Activated T-helper 2 cell treated with anti-CD3 and anti-CD28 coated beads, Interferon-gamma antibody, Interleukin-2, Interleukin-4, amounts not matched to agents 10 μg/mL and 5 μg/mL and 100 μg/mL, durations not matched to agents 14 hours and 24 hours and 36 hours (primary cell): ENCODE results near the gene SLC29A3. TPM values are rescaled to one million over a fixed set of nuclear protein-coding genes. Genes with fewer than 3 reads are reported as not detected.

Experiments used
- DNase-seq: peaks from one replicate; pipeline ENCODE4 v3.0.0; 2021; ENCODE audit warnings: low spot score
- H3K27ac Mint-ChIP-seq: one replicate; pipeline ENCODE4 v1.8.0; 2021; ENCODE audit warnings: mixed read lengths
- H3K27me3 Mint-ChIP-seq: one replicate; pipeline ENCODE4 v1.8.0; 2021; ENCODE audit warnings: low read depth, mixed read lengths
- H3K36me3 Mint-ChIP-seq: one replicate; pipeline ENCODE4 v1.8.0; 2021; ENCODE audit warnings: low read depth, mixed read lengths
- H3K4me1 Mint-ChIP-seq: one replicate; pipeline ENCODE4 v1.8.0; 2021; ENCODE audit warnings: low read depth, mixed read lengths
- H3K4me3 Mint-ChIP-seq: one replicate; pipeline ENCODE4 v1.8.0; 2021; ENCODE audit warnings: low read depth, mild to moderate bottlenecking, moderate library complexity, mixed read lengths
- H3K9me3 Mint-ChIP-seq: one replicate; pipeline ENCODE4 v1.8.0; 2021; ENCODE audit warnings: mixed read lengths
- intact Hi-C: fragments of 100-400 bp; cut with micrococcal nuclease; formaldehyde crosslinking; loops from one replicate; pipeline ENCODE4 v1.15.1; 2023
- total RNA-seq: library from RNA; stranded (reverse); gene quantifications from 2 replicates; pipeline ENCODE4 v1.2.3, GENCODE V29; 2022

Gene SLC29A3
- total RNA-seq, 1 donor from 2014 or later = 7.2 TPM

DNA sequence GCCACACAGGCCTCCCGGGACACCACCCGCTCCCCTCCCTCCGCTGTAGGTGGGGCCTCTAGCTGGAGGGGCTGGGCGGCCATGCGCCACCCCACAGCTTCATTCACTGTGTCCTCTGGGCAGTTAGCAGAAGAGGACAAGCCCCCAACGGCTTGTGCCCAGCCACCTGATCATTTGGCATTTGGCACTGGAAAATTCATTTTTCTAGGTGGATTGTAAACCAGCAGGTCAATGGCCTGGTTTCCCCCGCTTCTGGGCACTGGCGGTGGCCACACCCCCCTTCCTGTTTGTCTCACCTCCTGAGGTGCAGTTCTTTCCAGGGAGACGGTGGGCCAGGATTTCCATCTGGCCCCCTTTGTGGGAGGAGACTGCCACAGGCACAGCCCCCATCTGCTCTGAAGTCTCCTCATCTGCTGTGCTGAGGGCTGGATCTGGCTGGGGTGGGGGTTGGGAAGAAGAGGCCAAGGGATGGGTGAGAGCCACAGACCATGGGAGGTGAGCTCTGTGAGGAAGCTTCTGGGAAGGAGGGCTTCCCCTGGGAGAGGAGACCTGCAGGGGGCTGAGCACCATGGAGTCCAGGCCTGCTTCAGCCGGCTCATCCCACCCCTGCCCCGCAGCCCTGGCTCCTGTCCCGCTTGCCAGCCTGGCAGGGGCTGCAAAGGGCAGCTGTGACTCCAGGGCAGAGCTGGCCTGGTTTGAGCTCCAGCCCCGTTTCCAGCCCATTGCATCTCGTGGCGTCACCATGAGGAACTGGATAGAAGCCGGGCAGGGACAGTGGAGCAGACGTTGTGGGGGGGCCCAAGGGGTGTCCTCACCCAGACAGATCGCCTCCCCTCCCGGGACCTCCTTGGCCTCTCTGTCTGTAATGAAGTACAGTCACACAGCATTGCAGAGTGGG is 40.1 kb upstream of the SLC29A3 start:
- H3K9me3 Mint-ChIP-seq = no peaks in the 10 kb centered on the region
- H3K4me1 Mint-ChIP-seq = no peaks in the 10 kb centered on the region
- no peak overlapping the region for H3K27ac Mint-ChIP-seq
- no peak overlapping the region for H3K4me3 Mint-ChIP-seq
- no peaks in the 10 kb centered on the region for H3K27me3 Mint-ChIP-seq
- no peaks in the 10 kb centered on the region for H3K36me3 Mint-ChIP-seq
- intact Hi-C loops = no loop called here
- no peak for DNase-seq

DNA sequence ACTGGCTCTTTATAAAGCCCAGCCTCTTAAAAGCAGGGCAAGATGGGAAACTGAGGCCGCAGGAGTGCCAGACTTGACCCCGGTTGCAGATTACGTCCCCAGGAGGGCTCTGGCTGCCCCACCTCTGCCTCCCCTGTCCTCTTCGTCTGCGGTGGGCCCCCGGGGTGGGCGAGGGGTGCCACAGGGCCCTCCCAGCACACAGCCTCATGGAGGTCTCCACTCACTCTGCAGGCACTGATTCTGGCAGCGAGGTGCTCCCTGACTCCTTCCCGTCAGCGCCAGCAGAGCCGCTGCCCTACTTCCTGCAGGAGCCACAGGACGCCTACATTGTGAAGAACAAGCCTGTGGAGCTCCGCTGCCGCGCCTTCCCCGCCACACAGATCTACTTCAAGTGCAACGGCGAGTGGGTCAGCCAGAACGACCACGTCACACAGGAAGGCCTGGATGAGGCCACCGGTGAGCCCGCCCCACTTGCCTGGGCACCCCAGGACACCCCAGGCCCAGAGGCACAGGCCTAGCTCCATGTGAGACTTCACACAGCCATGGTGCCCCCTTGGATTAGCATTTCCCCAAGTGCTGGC is 39.4 kb upstream of the SLC29A3 start:
- Mint-ChIP-seq H3K4me1 (no peaks in the 10 kb centered on the region), H3K9me3 (no peaks in the 10 kb centered on the region), H3K27ac (no peak overlapping the region), H3K4me3 (no peak overlapping the region), H3K36me3 (no peaks in the 10 kb centered on the region), H3K27me3 (no peaks in the 10 kb centered on the region)
- intact Hi-C loops = loop anchor here (10.0 kb wide), 1 partner anchor 375 kb away; no protein-coding TSS in a partner anchor
- DNase-seq = no peak

DNA sequence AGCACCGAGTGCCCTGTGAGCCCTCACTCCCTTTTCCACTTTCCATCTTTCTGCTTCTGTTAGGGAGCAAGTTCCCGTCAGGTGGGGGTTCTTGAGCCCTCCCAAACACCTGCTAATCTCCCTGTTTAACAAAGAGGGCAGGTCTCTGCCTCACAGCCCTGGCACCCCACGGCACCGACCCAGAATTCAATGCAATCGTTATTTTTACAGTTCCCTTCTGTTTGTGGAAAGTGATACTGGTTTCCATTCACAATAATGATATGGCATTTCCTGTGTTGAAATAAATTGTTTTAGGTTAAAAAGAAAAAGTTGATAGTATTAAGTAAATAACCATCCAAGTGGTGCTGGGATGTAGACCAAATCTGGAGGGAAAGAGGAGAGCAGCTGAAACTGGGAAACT is 38.8 kb upstream of the SLC29A3 start:
- Mint-ChIP-seq H3K4me3 (no peak overlapping the region), H3K27ac (no peak overlapping the region), H3K4me1 (no peaks in the 10 kb centered on the region), H3K9me3 (no peaks in the 10 kb centered on the region), H3K36me3 (no peaks in the 10 kb centered on the region), H3K27me3 (no peaks in the 10 kb centered on the region)
- intact Hi-C loops = loop anchor here (10.0 kb wide), 1 partner anchor 375 kb away; no protein-coding TSS in a partner anchor
- DNase-seq = no peak

DNA sequence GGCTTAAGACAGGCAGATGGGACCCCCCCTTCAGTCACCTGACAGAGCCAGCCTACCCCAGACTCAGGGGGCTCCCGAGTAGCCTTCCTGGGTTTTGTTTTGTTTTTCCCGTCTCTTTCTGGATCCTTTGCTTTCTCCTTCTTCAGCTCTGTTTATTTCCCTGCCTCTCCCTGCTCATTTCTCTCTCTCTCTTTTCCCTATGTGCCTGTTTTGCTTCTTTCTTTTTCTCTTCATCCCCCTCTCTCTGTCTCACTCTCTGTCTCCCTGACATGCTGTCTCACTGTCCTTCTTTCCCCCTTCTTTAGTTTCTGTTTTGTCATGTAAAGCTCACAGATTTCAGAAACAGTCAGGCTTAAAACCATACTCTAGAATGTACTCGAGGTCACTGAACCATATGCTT is 38.2 kb upstream of the SLC29A3 start:
- H3K36me3 Mint-ChIP-seq = no peaks in the 10 kb centered on the region
- H3K4me1 Mint-ChIP-seq = no peaks in the 10 kb centered on the region
- no peaks in the 10 kb centered on the region for H3K27me3 Mint-ChIP-seq
- no peak overlapping the region for H3K27ac Mint-ChIP-seq
- no peak for DNase-seq
- intact Hi-C loops = loop anchor here (10.0 kb wide), 1 partner anchor 376 kb away; no protein-coding TSS in a partner anchor
- no peaks in the 10 kb centered on the region for H3K9me3 Mint-ChIP-seq
- H3K4me3 Mint-ChIP-seq = no peak overlapping the region

DNA sequence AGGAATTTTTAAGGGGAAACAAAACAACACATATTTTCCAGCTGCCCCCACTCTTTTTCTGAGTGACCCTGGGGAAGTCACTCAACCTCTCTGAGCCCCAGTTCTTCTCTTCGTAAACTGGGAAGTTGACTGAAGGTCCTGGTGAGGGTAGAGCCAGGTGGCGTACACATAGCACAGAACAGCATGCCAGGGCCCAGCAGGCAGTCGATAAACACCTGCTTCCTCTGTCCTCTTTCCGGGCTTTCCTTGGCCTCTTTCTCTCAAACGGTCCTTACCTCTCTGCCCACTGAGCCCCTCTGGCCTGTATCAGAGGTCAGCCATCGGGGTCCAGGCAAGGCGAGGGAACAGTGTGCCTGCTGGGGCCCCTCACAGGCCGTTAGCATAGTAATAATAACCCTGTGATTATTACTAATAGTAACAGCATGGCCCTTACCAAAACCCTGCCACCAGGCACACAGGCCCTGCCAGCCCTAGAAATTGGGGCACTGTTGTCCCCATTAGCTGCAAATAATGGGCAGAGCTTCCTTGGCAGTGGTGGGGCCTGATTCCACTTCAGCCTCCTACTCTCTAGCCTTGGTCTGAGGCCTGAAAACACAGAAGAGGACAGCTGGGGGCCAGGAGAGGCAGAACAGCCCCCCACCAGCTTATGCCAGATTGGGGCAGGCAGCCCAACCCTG is 37.3 kb upstream of the SLC29A3 start:
- Mint-ChIP-seq H3K27me3 (no peaks in the 10 kb centered on the region), H3K36me3 (no peaks in the 10 kb centered on the region), H3K4me3 (no peak overlapping the region), H3K9me3 (no peaks in the 10 kb centered on the region), H3K27ac (no peak overlapping the region), H3K4me1 (no peaks in the 10 kb centered on the region)
- no peak for DNase-seq
- intact Hi-C loops = loop anchor here (10.0 kb wide), 1 partner anchor 377 kb away; no protein-coding TSS in a partner anchor

DNA sequence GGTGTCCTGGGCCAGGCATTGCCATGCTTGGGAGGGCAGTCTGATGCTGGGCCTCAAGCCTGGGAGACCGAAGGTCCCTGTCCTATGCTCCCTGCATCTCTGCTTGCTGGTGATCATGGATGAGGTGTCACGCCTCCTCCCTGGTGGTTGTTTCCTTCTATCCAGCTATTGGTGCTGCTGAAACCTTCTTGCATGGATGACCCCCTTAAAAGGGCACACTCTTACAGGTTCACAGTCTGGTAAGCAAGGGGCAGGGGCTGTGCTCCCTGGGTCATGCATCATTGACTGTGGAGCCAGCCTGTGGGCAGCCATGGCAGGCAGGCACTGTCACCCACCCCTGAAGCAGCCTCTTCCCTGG is 36.8 kb upstream of the SLC29A3 start:
- no peak overlapping the region for H3K27ac Mint-ChIP-seq
- no peak for DNase-seq
- H3K36me3 Mint-ChIP-seq = no peaks in the 10 kb centered on the region
- intact Hi-C loops = loop anchor here (10.0 kb wide), 1 partner anchor 378 kb away; no protein-coding TSS in a partner anchor
- H3K27me3 Mint-ChIP-seq = no peaks in the 10 kb centered on the region
- H3K9me3 Mint-ChIP-seq = no peaks in the 10 kb centered on the region
- no peak overlapping the region for H3K4me3 Mint-ChIP-seq
- no peaks in the 10 kb centered on the region for H3K4me1 Mint-ChIP-seq

DNA sequence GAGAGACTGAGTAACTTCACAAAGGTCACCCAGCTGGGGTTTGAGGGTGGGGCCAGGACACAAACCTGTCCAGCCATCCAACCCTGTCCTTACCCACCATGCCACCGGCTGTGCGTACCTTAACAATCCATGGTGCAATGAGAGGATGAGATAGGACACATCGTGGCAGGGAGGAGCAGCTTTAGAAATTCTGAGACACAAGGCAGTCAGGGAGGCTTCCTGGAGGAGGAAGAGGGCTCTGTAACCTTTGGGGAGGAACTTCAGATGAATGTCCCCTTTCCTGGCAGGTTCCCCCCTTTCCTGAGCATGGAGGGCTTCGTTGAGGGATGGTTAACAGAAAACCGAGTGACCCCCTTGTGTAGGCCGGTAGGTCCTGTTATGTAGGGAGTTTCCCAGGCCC is 35.6 kb upstream of the SLC29A3 start:
- intact Hi-C loops = loop anchor here (10.0 kb wide), 1 partner anchor 379 kb away; no protein-coding TSS in a partner anchor
- Mint-ChIP-seq H3K4me3 (no peak overlapping the region), H3K27me3 (no peaks in the 10 kb centered on the region), H3K9me3 (no peaks in the 10 kb centered on the region), H3K27ac (no peak overlapping the region), H3K4me1 (no peaks in the 10 kb centered on the region), H3K36me3 (no peaks in the 10 kb centered on the region)
- no peak for DNase-seq

DNA sequence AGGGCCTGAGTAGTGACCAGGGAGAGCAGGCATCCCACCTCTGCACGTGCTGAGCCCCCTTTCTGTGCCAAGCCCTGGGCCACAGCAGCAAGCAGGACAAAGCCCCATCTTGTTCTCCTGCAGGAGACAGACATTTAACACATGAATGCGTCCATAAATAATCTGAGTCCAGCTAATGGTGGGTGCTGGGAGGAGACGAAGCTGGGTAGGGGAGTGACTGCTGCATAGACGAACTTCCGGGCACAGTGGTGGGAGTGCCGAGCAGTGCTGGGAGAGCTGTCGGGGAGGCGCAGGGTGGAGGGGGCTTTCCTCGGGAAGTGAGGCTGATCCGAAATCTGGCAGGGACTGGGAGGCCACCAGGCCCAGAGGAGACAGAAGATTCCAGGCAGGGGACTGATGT is 35.2 kb upstream of the SLC29A3 start:
- Mint-ChIP-seq H3K9me3 (no peaks in the 10 kb centered on the region), H3K27me3 (no peaks in the 10 kb centered on the region), H3K27ac (no peak overlapping the region), H3K4me3 (no peak overlapping the region), H3K36me3 (no peaks in the 10 kb centered on the region), H3K4me1 (no peaks in the 10 kb centered on the region)
- no peak for DNase-seq
- intact Hi-C loops = loop anchor here (10.0 kb wide), 1 partner anchor 379 kb away; no protein-coding TSS in a partner anchor

DNA sequence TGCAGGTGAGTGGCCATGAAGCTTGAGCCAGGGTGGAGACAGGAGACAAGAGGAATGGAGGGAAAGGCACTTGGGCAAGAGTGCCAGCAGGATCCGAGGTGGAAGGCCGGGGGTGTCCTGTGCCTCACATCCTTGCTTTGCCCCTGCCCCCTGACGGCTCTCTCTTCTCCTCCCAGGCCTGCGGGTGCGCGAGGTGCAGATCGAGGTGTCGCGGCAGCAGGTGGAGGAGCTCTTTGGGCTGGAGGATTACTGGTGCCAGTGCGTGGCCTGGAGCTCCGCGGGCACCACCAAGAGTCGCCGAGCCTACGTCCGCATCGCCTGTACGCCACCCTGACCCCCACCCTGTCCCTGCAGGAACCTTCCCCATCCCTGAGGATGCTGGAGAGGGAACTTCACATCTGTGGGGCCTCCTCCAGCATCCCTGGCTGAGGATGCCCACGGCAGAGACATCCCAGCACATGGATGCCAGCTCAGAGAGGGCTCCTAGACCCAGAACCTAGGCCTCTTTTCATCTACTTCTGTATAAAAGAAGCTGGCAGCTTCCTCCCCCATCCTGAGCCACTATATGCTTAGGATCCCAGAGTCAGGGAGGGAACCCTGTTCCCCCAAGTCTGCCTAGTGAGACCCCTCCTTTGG is 34.4 kb upstream of the SLC29A3 start:
- Mint-ChIP-seq H3K9me3 (no peaks in the 10 kb centered on the region), H3K36me3 (no peaks in the 10 kb centered on the region), H3K27me3 (no peaks in the 10 kb centered on the region), H3K27ac (no peak overlapping the region), H3K4me1 (no peaks in the 10 kb centered on the region), H3K4me3 (no peak overlapping the region)
- no peak for DNase-seq
- intact Hi-C loops = loop anchor here (10.0 kb wide), 1 partner anchor 380 kb away; no protein-coding TSS in a partner anchor

DNA sequence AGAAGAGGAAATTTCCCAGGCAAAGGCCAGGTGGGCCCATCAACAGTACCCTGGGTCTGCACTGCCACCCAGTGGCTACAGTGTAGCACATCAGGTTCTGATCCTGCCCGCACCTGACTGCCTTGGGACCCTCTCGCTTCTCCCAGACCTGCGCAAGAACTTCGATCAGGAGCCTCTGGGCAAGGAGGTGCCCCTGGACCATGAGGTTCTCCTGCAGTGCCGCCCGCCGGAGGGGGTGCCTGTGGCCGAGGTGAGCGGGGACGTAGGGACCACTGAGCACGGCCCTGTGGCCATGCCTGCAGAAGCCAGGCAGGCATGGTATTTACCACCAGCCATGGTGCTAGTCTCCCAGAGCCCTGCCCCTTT is 33.9 kb upstream of the SLC29A3 start:
- no peak overlapping the region for H3K4me3 Mint-ChIP-seq
- no peak overlapping the region for H3K27ac Mint-ChIP-seq
- no peak for DNase-seq
- H3K9me3 Mint-ChIP-seq = no peaks in the 10 kb centered on the region
- intact Hi-C loops = loop anchor here (10.0 kb wide), 1 partner anchor 380 kb away; no protein-coding TSS in a partner anchor
- H3K36me3 Mint-ChIP-seq = no peaks in the 10 kb centered on the region
- H3K27me3 Mint-ChIP-seq = no peaks in the 10 kb centered on the region
- H3K4me1 Mint-ChIP-seq = no peaks in the 10 kb centered on the region

DNA sequence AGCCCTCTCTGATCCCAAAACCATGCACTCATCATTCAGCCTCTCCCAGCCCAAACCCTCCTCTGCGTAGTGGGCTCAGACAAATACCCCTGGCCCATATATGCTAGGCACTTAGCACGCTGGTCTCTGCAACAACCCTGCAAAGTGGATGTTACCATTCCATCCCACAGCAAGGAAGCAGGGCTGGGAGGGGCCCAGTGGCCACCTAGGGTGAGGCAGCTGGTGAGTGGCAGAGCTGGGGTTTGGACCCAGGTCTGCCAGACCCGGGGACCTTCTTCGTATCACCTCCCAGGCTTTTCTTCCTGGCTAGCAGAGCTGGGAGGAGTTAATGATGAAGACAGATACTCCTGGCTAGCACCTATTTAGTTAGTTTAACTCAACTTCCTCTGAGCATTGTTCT is 33.1 kb upstream of the SLC29A3 start:
- Mint-ChIP-seq H3K4me3 (no peak overlapping the region), H3K27ac (no peak overlapping the region), H3K9me3 (no peaks in the 10 kb centered on the region), H3K27me3 (no peaks in the 10 kb centered on the region), H3K36me3 (no peaks in the 10 kb centered on the region), H3K4me1 (no peaks in the 10 kb centered on the region)
- intact Hi-C loops = loop anchor here (10.0 kb wide), 1 partner anchor 381 kb away; no protein-coding TSS in a partner anchor
- DNase-seq = no peak

DNA sequence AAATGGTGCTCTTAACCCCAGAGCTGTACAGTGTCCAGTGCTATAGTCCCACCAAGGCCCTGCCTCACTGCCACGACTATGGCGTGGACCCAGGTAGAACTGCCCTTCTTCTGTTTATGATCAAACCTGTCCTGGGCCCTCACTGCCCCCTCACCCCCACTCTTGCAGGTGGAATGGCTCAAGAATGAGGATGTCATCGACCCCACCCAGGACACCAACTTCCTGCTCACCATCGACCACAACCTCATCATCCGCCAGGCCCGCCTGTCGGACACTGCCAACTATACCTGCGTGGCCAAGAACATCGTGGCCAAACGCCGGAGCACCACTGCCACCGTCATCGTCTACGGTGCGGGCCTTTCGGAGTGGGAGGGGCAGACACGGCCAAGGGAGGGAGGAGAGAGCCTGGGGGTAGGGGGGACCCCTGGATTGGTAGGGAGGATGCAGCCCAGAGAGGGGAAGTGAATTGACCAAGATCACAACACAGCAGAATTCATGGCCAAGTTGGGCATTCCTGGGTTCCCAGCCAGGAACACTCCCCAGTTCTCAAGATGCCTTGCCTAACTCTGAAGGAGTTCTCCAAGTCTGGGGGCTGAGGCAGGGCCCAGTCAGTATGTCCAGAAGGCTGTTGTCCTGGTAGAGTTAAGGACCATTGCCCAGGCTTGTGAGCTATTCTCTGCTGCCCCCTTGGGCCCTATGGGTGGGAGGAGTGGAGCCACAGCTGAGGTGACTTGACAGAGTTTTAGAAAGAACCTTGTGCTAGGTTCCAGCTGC is 32.4 kb upstream of the SLC29A3 start:
- DNase-seq = no peak
- Mint-ChIP-seq H3K36me3 (no peaks in the 10 kb centered on the region), H3K4me3 (no peak overlapping the region), H3K27me3 (no peaks in the 10 kb centered on the region), H3K27ac (no peak overlapping the region), H3K9me3 (no peaks in the 10 kb centered on the region), H3K4me1 (no peaks in the 10 kb centered on the region)
- intact Hi-C loops = loop anchor here (10.0 kb wide), 1 partner anchor 382 kb away; no protein-coding TSS in a partner anchor
